Left ventricle myocardium inferior (tissue), 1 donor: Measurements from ENCODE around the gene PRDX2. TPM values are rescaled to one million over a fixed set of nuclear protein-coding genes. Genes with fewer than 3 reads are reported as not detected.

ENCODE experiments used
- DNase-seq: peaks from one replicate; pipeline ENCODE4 v3.0.0-alpha.2; 2020
- H3K27ac ChIP-seq: fragments of 200-600 bp; replicated peaks from 2 replicates; pipeline ENCODE4 v1.8.0; 2021
- H3K27me3 ChIP-seq: fragments of 200-600 bp; 2 replicates; pipeline ENCODE4 v1.8.0; 2021; ENCODE audit warnings: low read depth
- H3K36me3 ChIP-seq: fragments of 200-600 bp; 2 replicates; pipeline ENCODE4 v1.8.0; 2021
- H3K4me1 ChIP-seq: fragments of 200-600 bp; 2 replicates; pipeline ENCODE4 v1.8.0; 2021
- H3K4me3 ChIP-seq: fragments of 200-600 bp; 2 replicates; pipeline ENCODE4 v1.8.0; 2021; ENCODE audit warnings: mild to moderate bottlenecking, moderate library complexity
- H3K9me3 ChIP-seq: fragments of 200-600 bp; replicated peaks from 2 replicates; pipeline ENCODE4 v1.8.0; 2021
- CTCF ChIP-seq: fragments of 200-600 bp; IDR thresholded peaks from 2 replicates; pipeline ENCODE4 v1.8.0; 2021; ENCODE audit warnings: antibody characterized with exemption, mild to moderate bottlenecking, borderline replicate concordance
- intact Hi-C: fragments of 100-400 bp; cut with micrococcal nuclease; formaldehyde crosslinking; loops from one replicate; pipeline ENCODE4 v1.11.0; 2022
- total RNA-seq: library from RNA; stranded (reverse); fragmentation: NEBNext Ultra II Directional; extraction: Animal tissue kit (Norgen Biotek cat#: 25700); gene quantifications from one replicate; pipeline ENCODE4 v1.2.1, GENCODE V29; 2021
- donor health status: DM: no; HTN: yes; CAD: no; lungs with severe emphysema.

PRDX2 gene
- total RNA-seq, 1 donor from 2014 or later, result 700 TPM

- Histone ChIP-seq H3K36me3 (no peaks in the 10 kb centered on the region), H3K27ac (no peak overlapping the region), H3K4me1 (peaks cover 44% of the 10 kb centered on the region), H3K27me3 (peaks cover 100% of the 10 kb centered on the region), H3K9me3 (no peaks in the 10 kb centered on the region), H3K4me3 (no peak overlapping the region)
- no peak for TF ChIP-seq CTCF
- DNase-seq, result no peak
- intact Hi-C loops, result no loop called here
These were observed 35.6 kb upstream of the PRDX2 start for GRCh38 chr19:12837225-12837624.

DNA sequence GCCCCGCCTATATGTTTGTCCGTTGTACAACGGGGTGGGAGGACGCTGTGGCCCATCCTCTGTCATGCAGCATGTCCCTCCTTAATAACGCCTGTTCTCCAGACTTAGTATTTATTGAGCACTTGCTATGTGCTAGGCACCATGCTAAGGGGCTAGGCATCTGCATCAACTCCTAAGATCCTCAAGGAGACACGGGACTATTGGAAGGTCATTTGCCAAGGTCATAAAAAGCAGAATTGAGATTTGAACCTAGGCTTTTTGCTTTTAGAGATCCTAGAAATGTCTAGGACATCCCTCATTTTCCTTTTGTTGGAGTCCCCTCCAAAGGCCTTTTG lies 34.9 kb upstream of the PRDX2 start:
- Histone ChIP-seq H3K4me1 (peaks cover 44% of the 10 kb centered on the region), H3K4me3 (no peak overlapping the region), H3K27me3 (peaks cover 100% of the 10 kb centered on the region), H3K27ac (no peak overlapping the region), H3K9me3 (no peaks in the 10 kb centered on the region), H3K36me3 (no peaks in the 10 kb centered on the region)
- no peak for DNase-seq
- TF ChIP-seq CTCF, result no peak
- intact Hi-C loops, result no loop called here

- peaks cover 31% of the 10 kb centered on the region for H3K4me1 ChIP-seq
- no peak overlapping the region for H3K27ac ChIP-seq
- H3K9me3 ChIP-seq, result no peaks in the 10 kb centered on the region
- peaks cover 100% of the 10 kb centered on the region for H3K27me3 ChIP-seq
- H3K36me3 ChIP-seq, result no peaks in the 10 kb centered on the region
- TF ChIP-seq CTCF, result no peak
- no peak overlapping the region for H3K4me3 ChIP-seq
- DNase-seq, result no peak
- intact Hi-C loops, result no loop called here
These were observed 33.6 kb upstream of the PRDX2 start for GRCh38 chr19:12834976-12835757.

GRCh38 chr19:12834566-12834943 lies 33.0 kb upstream of the PRDX2 start, which contains the start of gene RTBDN:
Gene RTBDN, minus strand, starts transcription at chr19:12834579. Its CDS starts 4,600 bp downstream, at chr19:12829979.
- intact Hi-C loops, result no loop called here
- peaks cover 100% of the 10 kb centered on the region for H3K27me3 ChIP-seq
- TF ChIP-seq CTCF, result no peak
- peak within 1 kb of the TSS; percentile 57 for H3K4me3 ChIP-seq
- no peaks in the 10 kb centered on the region for H3K36me3 ChIP-seq
- H3K4me1 ChIP-seq, result peaks cover 31% of the 10 kb centered on the region
- DNase-seq, result no peak
- no peak within 1 kb of the TSS for H3K27ac ChIP-seq
- no peaks in the 10 kb centered on the region for H3K9me3 ChIP-seq

DNA sequence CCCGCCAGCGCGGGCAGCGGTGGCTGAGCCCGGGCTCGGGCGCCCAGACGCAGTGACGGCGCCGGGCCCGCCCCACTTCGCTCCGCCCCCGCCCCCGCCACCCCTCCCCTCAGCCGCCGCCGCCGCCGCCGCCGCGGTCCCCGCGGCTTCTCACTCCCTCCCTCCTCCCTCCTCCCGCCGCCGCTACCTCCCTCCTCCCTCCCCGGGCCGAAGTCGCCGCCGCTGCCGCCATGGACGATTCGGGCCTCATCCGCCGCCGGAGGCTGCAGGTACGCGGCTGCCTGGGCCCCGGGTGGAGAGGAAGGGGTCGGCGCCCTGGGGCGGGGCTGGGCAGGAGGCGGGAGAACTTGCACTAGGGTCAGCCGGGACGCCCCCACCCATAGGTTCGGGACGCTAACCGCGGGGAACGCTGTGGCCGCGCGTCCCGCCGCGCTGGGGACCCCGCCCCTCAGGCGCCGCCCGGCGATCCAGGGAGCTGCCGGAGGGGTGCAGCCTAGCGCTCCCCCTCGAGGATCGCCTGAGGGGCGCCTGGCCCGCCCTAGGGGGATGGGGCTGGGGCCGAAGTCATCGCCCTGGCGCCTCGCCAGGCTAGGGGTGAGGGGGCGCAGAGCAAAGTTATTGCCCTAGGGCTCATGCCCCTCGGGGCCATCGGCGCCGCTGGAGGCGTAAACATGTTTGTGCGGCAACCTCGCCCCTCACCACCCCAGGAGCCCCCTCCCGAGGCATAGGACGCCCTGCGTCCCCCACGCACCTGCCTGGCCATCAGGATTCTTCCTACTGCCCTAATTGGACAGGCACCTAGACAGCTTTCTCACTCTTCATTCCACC lies 32.4 kb upstream of the PRDX2 start:
- H3K4me3 ChIP-seq, result peak overlapping the region; percentile 57
- DNase-seq, result no peak
- H3K36me3 ChIP-seq, result no peaks in the 10 kb centered on the region
- no peak overlapping the region for H3K27ac ChIP-seq
- TF ChIP-seq CTCF, result no peak
- H3K4me1 ChIP-seq, result peaks cover 31% of the 10 kb centered on the region
- H3K9me3 ChIP-seq, result no peaks in the 10 kb centered on the region
- peaks cover 100% of the 10 kb centered on the region for H3K27me3 ChIP-seq
- intact Hi-C loops, result no loop called here
